HEK293T (cell line): ENCODE data around the gene CABLES2.

Experiments
- CTCF ChIA-PET: fragments of 350-600 bp; formaldehyde crosslinking; extraction: SDS; loops from one replicate; lab custom pipeline; 2021; ENCODE audit warnings: antibody characterized with exemption, inconsistent platforms; lab: Yijun Ruan, JAX
- POLR2A ChIA-PET: fragments of 350-600 bp; formaldehyde crosslinking; extraction: SDS; loops from one replicate; lab custom pipeline; 2020; ENCODE audit warnings: antibody characterized with exemption, inconsistent platforms; lab: Yijun Ruan, JAX
- DNase-seq: peaks from one replicate; pipeline ENCODE4 v3.0.0; 2012; ENCODE audit warnings: mixed read lengths; ENCODE audit errors: extremely low spot score
- ARNT ChIP-seq: fragments of 450-650 bp; IDR thresholded peaks from 2 replicates; pipeline ENCODE4 v1.6.1; 2017; ENCODE audit warnings: mild to moderate bottlenecking
- BHLHE40 ChIP-seq: fragments of 450-650 bp; IDR thresholded peaks from 2 replicates; pipeline ENCODE4 v1.6.1; 2016; ENCODE audit warnings: mild to moderate bottlenecking, moderate library complexity, borderline replicate concordance
- CTBP1 ChIP-seq: fragments of 450-650 bp; IDR thresholded peaks from 2 replicates; pipeline ENCODE4 v1.6.1; 2016; ENCODE audit warnings: borderline replicate concordance
- ELF4 ChIP-seq: fragments of 450-650 bp; IDR thresholded peaks from 2 replicates; pipeline ENCODE4 v1.6.1; 2017; ENCODE audit warnings: antibody characterized with exemption
- FOXA1 ChIP-seq: fragments of 450-650 bp; IDR thresholded peaks from 2 replicates; pipeline ENCODE4 v1.6.1; 2016; ENCODE audit warnings: mild to moderate bottlenecking
- FOXK2 ChIP-seq: fragments of 450-650 bp; IDR thresholded peaks from 2 replicates; pipeline ENCODE4 v1.6.1; 2016; ENCODE audit warnings: mild to moderate bottlenecking
- FOXM1 ChIP-seq: fragments of 450-650 bp; IDR thresholded peaks from 2 replicates; pipeline ENCODE4 v1.6.1; 2017; ENCODE audit warnings: mild to moderate bottlenecking, borderline replicate concordance
- HDGF ChIP-seq: fragments of 450-650 bp; IDR thresholded peaks from 2 replicates; pipeline ENCODE4 v1.6.1; 2017; ENCODE audit warnings: antibody characterized with exemption, borderline replicate concordance
- L3MBTL2 ChIP-seq: fragments of 450-650 bp; conservative IDR thresholded peaks from 2 replicates; pipeline ENCODE4 v1.6.1; 2016; ENCODE audit warnings: mild to moderate bottlenecking
- LEF1 ChIP-seq: fragments of 450-650 bp; IDR thresholded peaks from 2 replicates; pipeline ENCODE4 v1.6.1; 2017; ENCODE audit warnings: mild to moderate bottlenecking, borderline replicate concordance
- NFRKB ChIP-seq: fragments of 450-650 bp; IDR thresholded peaks from 2 replicates; pipeline ENCODE4 v1.6.1; 2016; ENCODE audit warnings: mild to moderate bottlenecking, moderate library complexity
- PKNOX1 ChIP-seq: fragments of 450-650 bp; IDR thresholded peaks from 2 replicates; pipeline ENCODE4 v1.6.1; 2016
- SP1 ChIP-seq: fragments of 450-650 bp; IDR thresholded peaks from 2 replicates; pipeline ENCODE4 v1.6.1; 2017
- SUZ12 ChIP-seq: fragments of 450-650 bp; IDR thresholded peaks from 2 replicates; pipeline ENCODE4 v1.6.1; 2016; ENCODE audit warnings: mild to moderate bottlenecking
- TARDBP ChIP-seq: fragments of 450-650 bp; IDR thresholded peaks from 2 replicates; pipeline ENCODE4 v1.6.1; 2016
- ZNF384 ChIP-seq: fragments of 450-650 bp; IDR thresholded peaks from 2 replicates; pipeline ENCODE4 v1.6.1; 2016

Gene CABLES2

DNA sequence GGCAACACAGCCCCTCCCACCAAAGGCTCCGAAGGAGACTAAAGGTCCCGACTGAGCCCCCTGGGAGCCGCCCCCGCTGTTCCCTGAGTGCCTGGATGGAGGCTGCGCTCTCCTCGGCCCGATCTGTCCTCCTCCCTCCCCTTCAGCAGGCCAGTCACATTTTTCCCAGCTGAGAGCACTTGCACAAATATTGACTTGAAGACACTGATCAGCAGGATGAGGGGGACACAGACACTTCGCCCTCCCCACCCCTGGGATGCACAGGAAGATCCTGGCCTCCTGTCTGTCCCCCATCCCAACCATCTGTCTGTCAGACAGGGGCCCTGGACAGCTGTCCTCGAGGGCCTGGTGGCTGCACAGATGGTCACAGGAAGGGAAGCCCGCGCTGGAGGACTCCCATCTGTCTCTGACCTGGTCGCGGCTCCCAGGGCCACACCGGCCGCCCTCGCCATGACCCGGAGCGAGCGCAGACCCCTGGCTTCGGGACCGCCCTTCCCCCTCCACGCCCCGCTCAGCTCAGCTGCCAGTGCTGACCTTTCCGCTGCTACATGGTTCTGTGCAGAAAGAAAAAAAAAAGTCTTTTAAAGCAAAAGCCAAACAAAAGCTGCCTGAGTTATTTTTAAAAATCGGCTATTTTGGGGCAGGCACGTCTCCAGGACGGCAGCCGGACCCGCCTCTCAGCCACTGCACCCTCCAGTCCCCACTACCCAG, 51.1 kb downstream of the CABLES2 start:
- POLR2A ChIA-PET = no interaction called here
- TF ChIP-seq HDGF (no peak), FOXK2 (no peak), TARDBP (no peak), L3MBTL2 (no peak), FOXA1 (no peak), BHLHE40 (no peak)
- no peak for DNase-seq
- CTCF ChIA-PET = no interaction called here

- CTCF ChIA-PET = no interaction called here
- no peak for DNase-seq
- POLR2A ChIA-PET = no interaction called here
- TF ChIP-seq BHLHE40 = no peak
- TF ChIP-seq LEF1 = no peak
- no peak for TF ChIP-seq ARNT
- TF ChIP-seq FOXA1 = no peak
- TF ChIP-seq FOXK2 = no peak
- TF ChIP-seq ZNF384 = no peak
- TF ChIP-seq ELF4 = no peak
- TF ChIP-seq SP1 = no peak
- no peak for TF ChIP-seq PKNOX1
- no peak for TF ChIP-seq FOXM1
- no peak for TF ChIP-seq L3MBTL2
- TF ChIP-seq NFRKB = no peak
- no peak for TF ChIP-seq CTBP1
- TF ChIP-seq HDGF = no peak
- no peak for TF ChIP-seq TARDBP
- no peak for TF ChIP-seq SUZ12
Observed at GRCh38 chr20:62355516-62355877, 51.6 kb downstream of the CABLES2 start.

DNA sequence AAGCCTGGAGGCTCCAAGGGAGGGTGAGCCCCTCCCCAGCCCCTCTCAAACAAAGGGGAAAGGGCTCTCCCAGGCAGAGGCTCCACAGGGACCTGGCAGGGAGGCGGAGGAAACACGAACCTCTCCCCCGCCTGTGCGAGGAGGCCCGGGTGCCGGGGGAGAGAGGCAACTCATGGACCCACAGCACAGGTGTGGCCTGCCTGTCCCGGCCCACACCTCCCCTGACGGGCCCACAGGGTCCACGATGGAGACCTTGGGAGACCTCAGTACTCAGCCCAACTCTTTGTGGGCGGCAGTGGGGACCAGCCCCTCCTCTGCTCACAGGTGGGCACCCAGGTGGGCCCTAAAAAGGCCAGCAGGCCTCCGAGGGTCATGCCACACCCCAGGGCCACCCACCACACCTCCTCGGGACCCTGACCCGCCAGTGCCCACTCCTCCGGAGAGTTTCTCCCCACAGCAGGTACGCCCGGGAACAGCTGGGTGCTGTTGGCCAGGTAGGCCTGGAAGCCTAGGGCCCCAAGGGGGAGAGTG, 52.2 kb downstream of the CABLES2 start:
- CTCF ChIA-PET = no interaction called here

GRCh38 chr20:62354031-62354808, 52.9 kb downstream of the CABLES2 start:
- CTCF ChIA-PET = no interaction called here
- POLR2A ChIA-PET = interaction anchor here (0.6 kb wide), 1 partner anchor 123 kb away, joined by 3 read pairs; no protein-coding TSS in a partner anchor
- DNase-seq = no peak
- no peak for TF ChIP-seq FOXK2
- no peak for TF ChIP-seq BHLHE40
- TF ChIP-seq PKNOX1 = no peak
- no peak for TF ChIP-seq L3MBTL2
- no peak for TF ChIP-seq HDGF
- TF ChIP-seq NFRKB = no peak
- TF ChIP-seq FOXA1 = no peak
- TF ChIP-seq FOXM1 = no peak
- TF ChIP-seq TARDBP = no peak
- TF ChIP-seq SP1 = no peak
- no peak for TF ChIP-seq SUZ12
- TF ChIP-seq ARNT = no peak
- no peak for TF ChIP-seq ELF4
- TF ChIP-seq LEF1 = no peak
- TF ChIP-seq ZNF384 = no peak
- no peak for TF ChIP-seq CTBP1

More for the DNA sequence above, 52.2 kb downstream of the CABLES2 start:
- TF ChIP-seq SUZ12 (no peak), FOXM1 (no peak), L3MBTL2 (no peak), LEF1 (no peak), BHLHE40 (no peak), NFRKB (no peak), FOXK2 (no peak), TARDBP (no peak), CTBP1 (no peak), PKNOX1 (no peak), ARNT (no peak), HDGF (no peak)
- DNase-seq = no peak
- POLR2A ChIA-PET = no interaction called here

- ChIA-PET POLR2A (no interaction called here), CTCF (no interaction called here)
- DNase-seq = no peak
- TF ChIP-seq NFRKB (no peak), FOXK2 (no peak), SUZ12 (no peak), ZNF384 (no peak), CTBP1 (no peak), HDGF (no peak)
Observed at GRCh38 chr20:62353289-62354030, 53.6 kb downstream of the CABLES2 start.
